GM12878 (cell line): ENCODE measurements around the gene LRRK1. TPM values are rescaled to one million over a fixed set of nuclear protein-coding genes. Genes with fewer than 3 reads are reported as not detected.
A peak's percentile ranks its signal among the peaks of the same experiment; 100 is the strongest.

Experiments
- ATAC-seq: fragments of 200-7000 bp; cut with Tn5 transposase; 3 replicates; pipeline ENCODE4 v1.9.1; 2020; ENCODE audit warnings: mild to moderate bottlenecking, moderate library complexity
- BruUV-seq: library from RNA; stranded (reverse); fragments of 400-500 nt; replicated peaks from 2 replicates; lab custom pipeline; 2021; lab: Mats Ljungman, UMichigan
- CTCF ChIA-PET: fragments of 300-600 bp; sonication (Branson Sonifier 250); formaldehyde crosslinking; extraction: SDS; loops from one replicate; lab custom pipeline; 2021; ENCODE audit warnings: inconsistent platforms; lab: Yijun Ruan, JAX
- POLR2A ChIA-PET: fragments of 350-600 bp; formaldehyde crosslinking; extraction: SDS; loops from one replicate; lab custom pipeline; 2021; ENCODE audit warnings: inconsistent platforms; lab: Charles Lee
- RAD21 ChIA-PET: fragments of 300-600 bp; sonication (Branson Sonifier 250); formaldehyde crosslinking; loops from one replicate; lab custom pipeline; 2023; ENCODE audit warnings: antibody characterized with exemption; ENCODE audit not compliant: unreplicated experiment; lab: Charles Lee
- SMC1A ChIA-PET: fragments of 300-600 bp; sonication (Branson Sonifier 250); formaldehyde crosslinking; loops from one replicate; lab custom pipeline; 2023; ENCODE audit not compliant: unreplicated experiment, uncharacterized antibody; lab: Charles Lee
- DNase-seq: peaks from one replicate; pipeline ENCODE4 v3.0.0-alpha.2; 2011; ENCODE audit warnings: low read depth, low spot score
- FAIRE-seq: peaks from 3 replicates; lab custom pipeline; 2011; peaks lifted over from hg19 to GRCh38; lab: Jason Lieb, UNC
- H2AFZ ChIP-seq: 2 replicates; pipeline ENCODE4 v1.6.0; 2011; ENCODE audit warnings: low read depth, low read length, control low read depth; ENCODE audit not compliant: control insufficient read depth
- H3K27ac ChIP-seq: 2 replicates; pipeline ENCODE4 v1.5.1; 2011; ENCODE audit warnings: control low read depth; ENCODE audit not compliant: control insufficient read depth, insufficient read depth
- H3K27me3 ChIP-seq, 2 experiments: replicated peaks in 1 of 2; 2 replicates each; pipeline versions ENCODE4 v1.6.0 to v1.6.1; 2011; ENCODE audit warnings: low read length in 1 of 2; ENCODE audit not compliant: control insufficient read depth in 2 of 2, insufficient read depth in 2 of 2
- H3K36me3 ChIP-seq, 2 experiments: 2 replicates each; pipeline ENCODE4 v1.5.1; 2011; ENCODE audit warnings: low read length in 1 of 2; ENCODE audit not compliant: control insufficient read depth in 2 of 2, insufficient read depth in 2 of 2
- H3K4me1 ChIP-seq: 2 replicates; pipeline ENCODE4 v1.6.1; 2011; ENCODE audit warnings: mild to moderate bottlenecking, low read length, moderate library complexity, mixed read lengths; ENCODE audit not compliant: control insufficient read depth, insufficient read depth
- H3K4me2 ChIP-seq: 2 replicates; pipeline ENCODE4 v1.6.0; 2011; ENCODE audit warnings: control low read depth; ENCODE audit not compliant: control insufficient read depth, insufficient read depth
- H3K4me3 ChIP-seq: fragments of 200-600 bp; sonication (generic); 2 replicates; pipeline ENCODE4 v1.5.1; 2016
- H3K79me2 ChIP-seq: 2 replicates; pipeline ENCODE4 v1.6.0; 2011; ENCODE audit warnings: low read length; ENCODE audit not compliant: control insufficient read depth, insufficient read depth
- H3K9ac ChIP-seq: 2 replicates; pipeline ENCODE4 v1.8.0; 2011; ENCODE audit warnings: low read length, control low read depth, mixed read lengths; ENCODE audit not compliant: control insufficient read depth, insufficient read depth
- H3K9me3 ChIP-seq: replicated peaks from 3 replicates; pipeline ENCODE4 v1.5.1; 2011; ENCODE audit warnings: mild to moderate bottlenecking, low read length; ENCODE audit not compliant: control insufficient read depth, insufficient read depth
- H4K20me1 ChIP-seq: 2 replicates; pipeline ENCODE4 v1.6.0; 2011; ENCODE audit not compliant: control insufficient read depth, insufficient read depth
- POLR2A ChIP-seq: IDR thresholded peaks from 2 replicates; pipeline ENCODE4 v1.6.1; 2011; ENCODE audit warnings: low read depth, mild to moderate bottlenecking, low read length
- SMAD5 ChIP-seq: IDR thresholded peaks from 2 replicates; pipeline ENCODE4 v1.6.1; 2016; ENCODE audit warnings: antibody characterized with exemption, low read depth
- ZNF592 ChIP-seq: fragments of 450-650 bp; IDR thresholded peaks from 2 replicates; pipeline ENCODE4 v1.6.1; 2017; ENCODE audit warnings: mild to moderate bottlenecking, moderate library complexity
- WGBS: methylation state at CpG from one replicate; pipeline ENCODE4 v1.1.6; 2016; ENCODE audit warnings: low lambda C conversion rate; ENCODE audit not compliant: insufficient replicate concordance, insufficient coverage; ENCODE audit errors: missing lambda C conversion rate; 5-methylcytosine and 5-hydroxymethylcytosine counted together
- in situ Hi-C: fragments of 300-500 bp; cut with MboI; formaldehyde crosslinking; loops from 9 replicates; pipeline ENCODE4 v1.14.3; 2018; ENCODE audit warnings: mixed read lengths
- intact Hi-C: fragments of 100-400 bp; cut with micrococcal nuclease; formaldehyde crosslinking; loops from one replicate; pipeline ENCODE4 v1.14.2; 2022; ENCODE audit not compliant: unreplicated experiment
- polyA plus RNA-seq, 11 experiments: library from polyadenylated mRNA; depleted of rRNA in 4 of 11; unstranded in 6 of 11; stranded (reverse) in 5 of 11; fragments of >200 nt; fragmentation: Nextera tagmentation in 4 of 11; fragmentation: Illumina TruSeq in 1 of 11; extraction: Ambion mirVana in 4 of 11; extraction: Trizol in 1 of 11; gene quantifications; 1 replicate in 1 of 11; 2 replicates in 10 of 11; pipeline versions ENCODE4 v1.2.1 to v1.2.3, GENCODE V29; 2011 to 2016; ENCODE audit warnings: inconsistent platforms in 2 of 11, missing spikeins in 2 of 11, low read depth in 1 of 11
- total RNA-seq, 4 experiments: library from RNA; depleted of rRNA in 3 of 4; stranded (reverse); fragments of >200 nt in 3 of 4; fragmentation: Illumina TruSeq in 1 of 4; extraction: Trizol in 1 of 4; gene quantifications; 2 replicates each; pipeline versions ENCODE4 v1.2.1 to v1.2.3, GENCODE V29; 2013 to 2021

LRRK1 gene
- total and polyA plus RNA-seq, 10 of the 15 experiments (the other 5 are each of a cell fraction or from before 2014, with no cell fraction given) = 2.2 to 58.3 (median 17.9) TPM

- TF ChIP-seq ZNF592 = no peak
Measured at GRCh38 chr15:101064795-101065569, 145.8 kb downstream of the LRRK1 start (continued).

- H2AFZ ChIP-seq = no peak overlapping the region
- no peaks in the 10 kb centered on the region for H4K20me1 ChIP-seq
- no peak overlapping the region for H3K9ac ChIP-seq
- TF ChIP-seq POLR2A = peak; percentile 44
- no peak for TF ChIP-seq SMAD5
- BruUV-seq = no TSS peak
- H3K4me1 ChIP-seq = no peaks in the 10 kb centered on the region; the same call in 1 of the 2 replicates
- peaks cover 25 to 29% of the 10 kb centered on the region in 2 experiments for H3K36me3 ChIP-seq
- no peaks in the 10 kb centered on the region for H3K79me2 ChIP-seq
- CTCF ChIA-PET = no interaction called here
- DNase-seq (no peak), FAIRE-seq (no peak), ATAC-seq (no peak)
- H3K27me3 ChIP-seq = no peaks in the 10 kb centered on the region
- WGBS = 96% methylated on average over 28 of the region's 28 CpGs
- RAD21 ChIA-PET = no interaction called here
- intact Hi-C loops (no loop called here), in situ Hi-C loops (no loop called here)
- H3K27ac ChIP-seq = no peak overlapping the region
- no peaks in the 10 kb centered on the region for H3K9me3 ChIP-seq
- SMC1A ChIA-PET = no interaction called here
- POLR2A ChIA-PET = no interaction called here
- H3K4me3 ChIP-seq = no peak overlapping the region
- no peak overlapping the region for H3K4me2 ChIP-seq
Measured at GRCh38 chr15:101065570-101066221, 146.5 kb downstream of the LRRK1 start.
